ENCODE results near the gene EPHB1.

- no peak for TF ChIP-seq CTCF (IDR thresholded peaks at IDR 0.05; ENCODE audit: low read length)
- TF ChIP-seq EZH2 (IDR thresholded peaks at IDR 0.05; ENCODE audit: borderline replicate concordance, low read length), result no peak
Measured at GRCh38 chr3:135218304-135218703, 423.2 kb downstream of the EPHB1 start.
